Activated CD8-positive, alpha-beta memory T cell treated with anti-CD3 and anti-CD28 coated beads for 36 hours (primary cell): Measurements from ENCODE around the gene NELFA. TPM values are rescaled to one million over a fixed set of nuclear protein-coding genes. Genes with fewer than 3 reads are reported as not detected.

Experiments used
- CTCF ChIA-PET: fragments of 350-600 bp; sonication (Branson Sonifier 250); formaldehyde crosslinking; loops from one replicate; lab custom pipeline; 2021; ENCODE audit warnings: antibody characterized with exemption; lab: Charles Lee
- POLR2A ChIA-PET: fragments of 350-600 bp; sonication (Branson Sonifier 250); formaldehyde crosslinking; loops from one replicate; lab custom pipeline; 2021; ENCODE audit warnings: antibody characterized with exemption; lab: Charles Lee
- total RNA-seq, 2 experiments: library from RNA; stranded (reverse); gene quantifications; one replicate each; pipeline ENCODE4 v1.2.3, GENCODE V29; 2021

The NELFA gene
- total RNA-seq, 2 experiments from 2014 or later, result 43.4 to 50.5 TPM

DNA sequence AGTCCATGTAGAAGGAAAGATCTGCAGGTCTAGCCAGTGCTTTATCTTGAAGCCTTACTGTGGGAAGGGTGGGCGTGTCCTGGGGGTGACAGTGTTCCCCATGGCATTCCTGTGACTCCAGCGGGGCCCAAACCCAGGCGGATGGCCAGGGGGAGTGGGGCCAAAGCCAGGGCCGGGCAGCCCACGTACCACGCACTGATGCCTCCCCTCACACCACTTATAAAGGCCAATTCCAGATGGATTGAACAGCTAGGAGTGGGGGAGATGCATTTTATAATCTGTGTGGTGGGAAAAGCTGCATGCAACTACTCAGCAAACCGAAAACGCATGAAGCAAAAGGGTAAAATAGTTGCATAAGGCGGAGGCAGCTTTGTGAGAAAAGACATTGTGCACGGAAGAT lies 36.4 kb downstream of the NELFA start:
- POLR2A ChIA-PET, result no interaction called here
- CTCF ChIA-PET, result interaction anchor here (0.9 kb wide), 1 partner anchor 9 kb away, joined by 3 read pairs; no protein-coding TSS in a partner anchor

DNA sequence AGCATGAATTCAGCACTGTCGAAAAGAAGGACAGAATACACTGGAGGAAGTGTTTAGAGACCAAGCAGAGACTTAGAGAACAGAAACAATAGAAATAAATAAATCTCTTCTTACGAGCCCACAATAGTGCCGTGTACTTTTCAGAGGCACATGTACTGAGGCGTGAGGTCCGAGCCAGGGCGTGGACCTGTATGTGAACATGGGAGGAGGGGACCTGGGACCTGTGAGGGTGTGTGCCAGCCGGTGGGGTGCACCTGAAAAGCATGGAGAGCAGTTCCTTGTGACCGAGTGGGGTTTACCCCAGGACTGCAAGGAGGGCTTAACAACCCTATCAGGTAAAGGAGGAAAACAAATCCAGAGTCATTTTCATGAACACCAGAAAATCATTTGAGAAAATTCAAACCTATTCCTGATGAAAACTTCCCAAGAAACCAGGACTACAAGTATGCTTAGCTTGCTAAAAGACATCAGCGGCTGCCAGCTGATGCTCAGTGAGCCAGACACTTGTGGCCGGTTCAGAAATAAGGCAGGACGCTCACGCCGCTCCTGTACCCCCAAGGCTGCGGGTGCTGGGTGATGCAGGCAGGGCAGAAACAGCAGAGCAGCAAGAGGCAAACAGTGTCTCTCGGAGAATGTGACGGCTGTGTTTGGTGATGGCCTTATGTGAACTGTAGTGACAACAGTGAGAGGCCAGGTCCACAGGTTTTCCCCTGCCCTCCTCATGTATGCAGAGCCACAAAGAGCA lies 37.1 kb downstream of the NELFA start:
- ChIA-PET POLR2A (no interaction called here), CTCF (no interaction called here)

DNA sequence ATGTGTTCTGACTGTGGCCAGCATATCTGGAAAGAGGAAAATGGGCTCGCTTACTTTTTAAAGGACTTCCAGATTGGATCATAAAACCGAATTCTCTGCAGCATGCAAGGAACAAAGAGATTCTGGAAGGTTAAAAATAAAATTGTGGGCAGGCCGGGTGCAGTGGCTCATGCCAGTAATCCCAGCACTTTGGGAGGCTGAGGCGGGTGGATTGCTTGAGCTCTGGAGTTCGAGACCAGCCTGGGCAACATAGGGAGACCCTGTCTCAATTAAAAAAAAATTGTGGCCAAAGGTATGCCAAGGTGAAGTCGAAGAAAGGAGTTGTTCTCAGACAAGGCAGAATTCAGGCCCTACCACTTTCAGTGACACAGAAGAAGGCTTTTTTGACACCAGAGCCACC lies 37.8 kb downstream of the NELFA start:
- ChIA-PET POLR2A (no interaction called here), CTCF (no interaction called here)

DNA sequence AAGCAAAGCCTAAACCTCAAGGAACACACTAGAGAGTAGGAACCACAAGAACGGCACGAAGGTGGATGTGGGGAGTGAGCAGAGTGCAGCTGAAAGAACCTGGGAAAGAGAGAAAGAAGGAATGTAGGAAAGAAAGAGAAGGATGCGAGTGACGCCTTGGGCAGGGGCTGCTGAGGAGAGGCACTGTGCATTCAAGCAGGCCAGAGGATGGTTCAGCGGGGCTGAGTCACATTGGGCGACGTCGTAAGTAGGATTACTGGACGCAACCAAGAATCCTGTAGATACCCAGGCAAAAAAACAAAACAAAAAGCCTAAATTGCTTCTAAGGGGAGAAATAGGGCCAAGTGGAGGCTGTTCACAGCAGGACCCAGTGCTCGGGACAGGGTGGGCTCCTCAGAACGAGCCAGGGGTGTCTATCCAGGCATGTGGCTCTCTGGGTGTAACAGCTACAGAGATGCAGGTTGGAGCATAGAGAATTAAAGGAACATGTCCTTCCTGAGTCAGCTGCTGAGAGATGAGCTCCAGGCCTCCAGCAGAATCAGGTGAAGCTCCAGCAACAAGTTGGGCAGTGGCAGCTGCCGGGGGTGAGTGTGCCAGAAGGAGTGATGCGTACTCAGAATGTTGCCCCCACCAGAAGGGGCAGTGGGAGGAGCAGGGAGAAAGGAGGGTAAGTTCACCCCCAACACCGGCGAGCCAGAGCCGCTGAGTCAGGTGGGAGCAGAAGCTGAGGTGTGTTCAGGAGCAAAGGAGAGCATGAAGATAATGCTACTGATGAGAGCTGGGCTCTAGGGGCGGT lies 38.6 kb downstream of the NELFA start:
- POLR2A ChIA-PET, result no interaction called here
- CTCF ChIA-PET, result no interaction called here

DNA sequence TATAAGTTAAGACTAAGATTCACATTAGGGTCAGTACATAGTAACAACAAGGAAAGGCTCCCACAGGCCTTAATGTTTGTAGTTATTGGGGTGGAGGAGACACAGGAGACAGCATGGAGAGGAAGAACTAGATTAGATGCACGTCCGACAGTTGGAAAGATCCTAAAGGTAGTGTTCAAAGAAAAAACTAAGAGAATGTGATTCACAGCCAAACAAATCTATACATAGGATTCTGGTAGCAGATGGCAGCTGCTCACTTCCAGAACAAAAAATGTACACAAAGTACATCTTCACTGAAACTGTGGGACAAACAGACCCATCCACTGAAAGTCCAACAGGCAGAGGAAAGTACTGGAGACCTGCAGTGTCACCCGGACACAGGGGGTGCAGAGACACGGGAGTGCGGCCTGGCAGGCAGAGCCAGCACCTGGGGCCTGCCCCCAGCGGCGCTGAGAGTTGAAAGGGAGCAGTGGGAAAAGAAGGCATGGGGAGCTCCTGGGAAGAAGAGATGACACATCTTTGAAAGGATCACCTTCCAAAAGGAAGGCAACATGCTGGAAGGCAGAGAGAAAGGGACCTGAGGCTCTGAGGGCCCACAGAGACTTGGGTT lies 40.0 kb downstream of the NELFA start:
- POLR2A ChIA-PET, result no interaction called here

GRCh38 chr4:1967512-1968149 lies 41.1 kb downstream of the NELFA start:
- CTCF ChIA-PET, result interaction anchor here (0.7 kb wide), 1 partner anchor 330 kb away, joined by 3 read pairs; no protein-coding TSS in a partner anchor
- POLR2A ChIA-PET, result no interaction called here

More for the DNA sequence above, 40.0 kb downstream of the NELFA start:
- CTCF ChIA-PET, result no interaction called here

DNA sequence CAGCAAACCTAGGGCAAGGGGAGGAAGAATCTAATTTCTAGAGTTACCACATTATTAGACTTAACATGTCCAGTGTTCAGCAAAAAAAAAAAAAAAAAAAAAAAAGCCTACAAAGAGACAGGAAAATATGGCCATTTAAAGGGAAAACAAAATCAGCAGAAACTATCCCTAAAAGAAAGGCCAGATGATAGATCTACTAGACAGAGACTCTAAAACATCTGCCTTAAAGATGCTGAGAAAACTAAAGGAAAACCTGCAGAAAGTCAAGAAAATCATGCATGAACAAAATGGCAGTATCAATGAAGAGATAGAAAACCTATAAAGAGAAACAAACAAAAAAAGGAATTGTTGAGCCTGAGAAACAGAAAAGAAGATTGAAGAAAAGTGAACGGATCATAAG lies 43.8 kb downstream of the NELFA start:
- CTCF ChIA-PET, result interaction anchor here (0.5 kb wide), 1 partner anchor 837 kb away, joined by 4 read pairs; no protein-coding TSS in a partner anchor
- POLR2A ChIA-PET, result no interaction called here

DNA sequence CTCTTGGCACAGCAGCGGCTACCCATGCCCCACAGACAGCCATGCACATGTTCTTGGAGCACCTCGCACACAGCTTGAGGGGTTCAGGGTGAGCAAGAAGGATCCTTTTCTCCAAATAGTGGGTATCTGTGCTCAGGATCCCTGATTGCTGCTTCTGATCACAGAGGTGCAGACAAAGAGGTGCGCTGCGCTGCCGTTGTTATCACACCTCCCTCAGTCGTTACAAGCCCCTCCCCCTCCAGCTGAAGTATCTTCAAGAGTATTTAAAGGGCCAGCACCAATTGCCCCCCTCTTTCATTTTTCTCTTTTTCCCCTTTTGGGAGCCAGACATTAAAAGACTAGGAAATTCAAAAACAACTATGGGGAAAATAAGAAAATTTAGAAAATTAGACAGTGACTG lies 44.3 kb downstream of the NELFA start:
- ChIA-PET CTCF (interaction anchor here (0.5 kb wide), 1 partner anchor 838 kb away, joined by 4 read pairs; no protein-coding TSS in a partner anchor), POLR2A (no interaction called here)

- CTCF ChIA-PET, result no interaction called here
These were observed 45.8 kb downstream of the NELFA start for GRCh38 chr4:1962980-1963379.

GRCh38 chr4:1961563-1961962 lies 47.2 kb downstream of the NELFA start:
- ChIA-PET POLR2A (no interaction called here), CTCF (interaction anchor here (1.5 kb wide), 1 partner anchor 21 kb away, joined by 3 read pairs; no protein-coding TSS in a partner anchor)

More at GRCh38 chr4:1962980-1963379, 45.8 kb downstream of the NELFA start:
- POLR2A ChIA-PET, result interaction anchor here (0.6 kb wide), 1 partner anchor 36 kb away, joined by 5 read pairs; no protein-coding TSS in a partner anchor

DNA sequence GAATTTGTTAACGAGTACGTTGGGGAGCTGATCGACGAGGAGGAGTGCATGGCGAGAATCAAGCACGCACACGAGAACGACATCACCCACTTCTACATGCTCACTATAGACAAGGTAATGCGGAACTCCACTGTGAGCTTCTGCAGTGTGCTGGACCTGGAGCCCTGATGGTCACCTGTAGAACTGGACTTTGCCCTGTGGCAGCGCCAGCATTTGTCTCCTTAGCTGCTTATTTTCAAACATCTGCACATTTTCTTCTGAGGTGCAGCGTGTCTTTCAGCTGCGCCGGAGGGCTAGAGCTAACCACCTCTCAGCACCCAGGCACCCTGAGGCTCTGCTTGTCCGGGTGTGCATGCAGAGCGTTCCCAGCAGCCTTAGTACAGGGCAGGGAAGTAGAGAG lies 47.7 kb downstream of the NELFA start:
- ChIA-PET CTCF (interaction anchor here (1.5 kb wide), 1 partner anchor 20 kb away, joined by 3 read pairs; no protein-coding TSS in a partner anchor), POLR2A (no interaction called here)

- POLR2A ChIA-PET, result no interaction called here
- CTCF ChIA-PET, result no interaction called here
These were observed 48.5 kb downstream of the NELFA start for GRCh38 chr4:1960170-1960825.

GRCh38 chr4:1959104-1959384 lies 49.7 kb downstream of the NELFA start:
- CTCF ChIA-PET, result no interaction called here

GRCh38 chr4:1958276-1959103 lies 50.3 kb downstream of the NELFA start:
- POLR2A ChIA-PET, result interaction anchor here (0.7 kb wide), 1 partner anchor 18 kb away, joined by 3 read pairs; no protein-coding TSS in a partner anchor
- CTCF ChIA-PET, result no interaction called here

More at GRCh38 chr4:1959104-1959384, 49.7 kb downstream of the NELFA start:
- POLR2A ChIA-PET, result interaction anchor here (0.7 kb wide), 1 partner anchor 17 kb away, joined by 3 read pairs; no protein-coding TSS in a partner anchor

DNA sequence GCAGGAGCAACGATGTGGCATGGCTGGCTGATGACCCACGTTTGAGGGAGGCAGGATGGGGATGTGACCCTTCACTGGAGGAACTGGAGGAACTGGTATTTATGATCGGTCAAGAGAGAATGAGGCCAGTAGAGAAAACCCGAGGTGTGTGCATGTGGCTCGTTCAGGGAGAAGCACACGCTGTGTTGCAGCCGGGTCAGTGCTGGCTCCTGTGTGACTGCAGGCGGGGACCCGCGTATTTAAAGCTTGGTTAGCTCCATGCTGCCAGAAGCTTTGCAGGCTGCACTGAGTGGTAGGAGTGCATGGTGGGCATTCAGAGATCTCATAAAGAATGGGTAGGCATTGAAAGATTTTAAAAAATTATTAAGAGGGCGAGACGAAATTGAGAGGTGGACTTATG lies 52.1 kb downstream of the NELFA start:
- POLR2A ChIA-PET, result interaction anchor here (0.7 kb wide), 1 partner anchor 917 kb away, joined by 4 read pairs; no protein-coding TSS in a partner anchor
- CTCF ChIA-PET, result no interaction called here

GRCh38 chr4:1953335-1953734 lies 55.4 kb downstream of the NELFA start:
- ChIA-PET CTCF (no interaction called here), POLR2A (interaction anchor here (0.5 kb wide), 1 partner anchor 256 kb away, joined by 6 read pairs; no protein-coding TSS in a partner anchor)

- POLR2A ChIA-PET, result no interaction called here
- CTCF ChIA-PET, result no interaction called here
These were observed 56.1 kb downstream of the NELFA start for GRCh38 chr4:1952719-1953118.
